Ovary (tissue), 9 donors: ENCODE data around the gene TIMM10. TPM values are rescaled to one million over a fixed set of nuclear protein-coding genes. Genes with fewer than 3 reads are reported as not detected.

Source experiments
- DNase-seq, 5 donors: peaks; one replicate each; pipeline ENCODE4 v3.0.0-alpha.2; 2019 to 2020
- H3K27ac ChIP-seq, 2 donors: fragments of 200-600 bp; one replicate each; pipeline versions ENCODE4 v1.5.1 to v1.8.0; 2019 to 2022
- H3K27me3 ChIP-seq: fragments of 200-600 bp; one replicate; pipeline ENCODE4 v1.8.0; 2022
- H3K36me3 ChIP-seq: fragments of 200-600 bp; sonication (generic); one replicate; pipeline ENCODE4 v1.5.1; 2019
- H3K4me1 ChIP-seq: one replicate; pipeline ENCODE4 v1.8.1; 2013; ENCODE audit warnings: mild to moderate bottlenecking, moderate library complexity; ENCODE audit not compliant: insufficient read depth
- H3K4me3 ChIP-seq: fragments of 200-600 bp; sonication (generic); one replicate; pipeline ENCODE4 v1.5.1; 2017
- H3K9me3 ChIP-seq, 2 donors: fragments of 200-600 bp in 1 of 2; sonication (generic) in 1 of 2; one replicate each; pipeline versions ENCODE4 v1.5.1 to v1.8.1; 2013 to 2019; ENCODE audit warnings: mild to moderate bottlenecking in 1 of 2, moderate library complexity in 1 of 2
- CTCF ChIP-seq, 3 donors: fragments of 450-650 bp in 2 of 3; fragments of 200-600 bp in 1 of 3; IDR thresholded peaks; one replicate each; pipeline versions ENCODE4 v1.5.1 to v1.8.0; 2016 to 2022; ENCODE audit warnings: antibody characterized with exemption in 3 of 3, mild to moderate bottlenecking in 1 of 3
- EP300 ChIP-seq: sonication (generic); formaldehyde crosslinking; IDR thresholded peaks from one replicate; pipeline ENCODE4 v1.6.1; 2017; ENCODE audit warnings: antibody characterized with exemption
- POLR2A ChIP-seq: fragments of 450-650 bp; IDR thresholded peaks from one replicate; pipeline ENCODE4 v1.6.1; 2017; ENCODE audit warnings: antibody characterized with exemption, mild to moderate bottlenecking, moderate library complexity
- WGBS, 3 donors: extraction: QIAGEN DNeasy Blood & Tissue Kit in 1 of 3; methylation state at CpG; one replicate each; pipeline versions ENCODE4 v1.1.5 to v1.1.7; 2013 to 2017; 5-methylcytosine and 5-hydroxymethylcytosine counted together
- intact Hi-C, 4 donors: fragments of 100-400 bp; cut with DNase I; formaldehyde crosslinking; loops; one replicate each; pipeline versions ENCODE4 v1.11.0 to v1.15.1; 2022 to 2023
- polyA plus RNA-seq, 2 donors: library from polyadenylated mRNA; stranded (reverse); fragments of 200-250 nt in 1 of 2; fragments of 350-450 nt in 1 of 2; fragmentation: Illumina TruSeq in 1 of 2; extraction: RNeasy Lipid Tissue Mini Kit (QIAGEN cat#74804) in 1 of 2; gene quantifications; one replicate each; pipeline ENCODE4 v1.2.3, GENCODE V29; 2013 to 2014
- total RNA-seq, 7 donors: library from RNA; depleted of rRNA in 2 of 7; stranded (reverse); fragments of >200 nt in 2 of 7; fragmentation: NEBNext Ultra II Directional in 3 of 7; extraction: Animal tissue kit (Norgen Biotek cat#: 25700) in 3 of 7; gene quantifications; one replicate each; pipeline versions ENCODE4 v1.1.0 to v1.2.4, GENCODE V29; 2016 to 2023
- donor health status: DM: no; HTN: no; CAD: no; lungs with moderate emphysema.
- donor health status: DM: no; HTN: no; CAD: no.
- donor health status: Bipolar disorder and iron deficiency.
- donor health status: DM: yes; HTN: yes; CAD: no.
- donor health status: DM: no; HTN: no; CAD: no.
- donor health status: DM: yes; HTN: yes; CAD: no.

TIMM10 gene
- total and polyA plus RNA-seq, 9 donors = 23.4 to 42.0 (median 36.6) TPM

- Histone ChIP-seq H3K4me3 (no peak overlapping the region), H3K27me3 (no peaks in the 10 kb centered on the region), H3K36me3 (no peaks in the 10 kb centered on the region), H3K27ac (peak overlapping the region in 1 of 2 donors; percentile 73), H3K4me1 (no peaks in the 10 kb centered on the region), H3K9me3 (no peaks in the 10 kb centered on the region)
- WGBS, 3 donors = 79 to 85% (median 82%) methylated on average over 12 of the region's 12 CpGs
- no peak for DNase-seq
- intact Hi-C loops = no loop called here
- TF ChIP-seq EP300 (no peak), CTCF (IDR thresholded peaks at IDR 0.05) (no peak), POLR2A (no peak)
Measured at GRCh38 chr11:57512646-57513451, 17.7 kb downstream of the TIMM10 start.

DNA sequence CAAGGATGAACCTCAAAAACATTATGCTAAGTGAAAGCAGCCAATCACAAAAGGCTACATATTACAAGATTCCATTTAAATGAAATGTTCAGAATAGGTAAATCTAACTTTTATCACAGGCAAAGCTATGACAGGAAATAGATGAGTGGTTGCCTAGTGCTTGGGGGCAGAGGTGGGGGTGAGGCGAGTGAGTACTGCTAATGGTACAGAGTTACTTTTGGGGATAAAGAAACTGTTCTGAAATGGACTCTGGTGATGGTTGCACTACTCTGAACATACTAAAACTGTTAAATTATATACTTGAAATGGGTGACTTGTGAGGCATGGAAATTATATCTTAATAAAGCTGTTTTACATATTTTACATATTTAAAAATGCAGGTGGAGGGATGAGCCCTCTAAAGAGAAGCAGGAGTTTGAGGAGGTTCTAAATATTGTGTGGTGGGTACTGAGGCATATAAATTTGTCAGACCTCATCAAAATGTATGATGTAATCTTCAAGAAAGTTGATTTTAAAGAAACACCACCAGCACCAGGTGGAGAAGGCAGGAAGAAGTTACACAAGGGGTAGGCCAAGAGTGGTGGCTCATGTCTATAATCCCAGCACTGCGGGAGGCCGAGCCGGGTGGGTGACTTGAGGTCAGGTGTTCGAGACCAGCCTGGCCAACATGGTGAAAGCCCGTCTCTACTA, 18.7 kb downstream of the TIMM10 start:
- 90 to 93% (median 92%) methylated on average over 6 of the region's 6 CpGs for WGBS, 3 donors
- Histone ChIP-seq H3K27me3 (no peaks in the 10 kb centered on the region), H3K4me1 (no peaks in the 10 kb centered on the region), H3K4me3 (no peak overlapping the region), H3K27ac (no peak overlapping the region), H3K9me3 (no peaks in the 10 kb centered on the region), H3K36me3 (no peaks in the 10 kb centered on the region)
- DNase-seq = no peak
- no peak for TF ChIP-seq POLR2A
- TF ChIP-seq CTCF (IDR thresholded peaks at IDR 0.05) = no peak
- no peak for TF ChIP-seq EP300
- intact Hi-C loops = no loop called here

- Histone ChIP-seq H3K9me3 (no peaks in the 10 kb centered on the region), H3K4me1 (no peaks in the 10 kb centered on the region), H3K4me3 (no peak overlapping the region), H3K27me3 (no peaks in the 10 kb centered on the region), H3K27ac (no peak overlapping the region), H3K36me3 (no peaks in the 10 kb centered on the region)
- TF ChIP-seq POLR2A = no peak
- no peak for TF ChIP-seq EP300
- TF ChIP-seq CTCF (IDR thresholded peaks at IDR 0.05) = no peak
- intact Hi-C loops = no loop called here
- DNase-seq = no peak
- WGBS, 3 donors = 80 to 87% (median 82%) methylated on average over 7 of the region's 7 CpGs
Measured at GRCh38 chr11:57508341-57509170, 22.0 kb downstream of the TIMM10 start.

DNA sequence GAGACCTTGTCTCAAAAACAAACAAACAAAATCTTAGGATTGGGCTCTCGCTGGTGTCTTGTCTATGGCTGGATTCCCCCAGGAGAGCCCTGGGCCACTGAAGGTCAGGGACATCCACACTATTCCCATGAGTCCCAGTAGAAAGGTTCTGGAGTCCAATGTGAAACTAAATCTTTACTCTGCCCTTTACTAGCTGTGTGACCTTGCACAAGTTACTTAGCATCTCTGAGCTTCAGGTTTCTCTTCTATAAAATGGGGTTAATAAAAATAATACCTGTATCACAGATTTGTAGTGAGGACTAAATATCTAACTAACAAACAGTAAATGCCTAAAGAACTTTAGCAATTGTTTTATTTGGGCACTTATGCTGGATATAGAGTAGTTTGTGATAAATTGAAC, 24.0 kb downstream of the TIMM10 start:
- intact Hi-C loops = no loop called here
- Histone ChIP-seq H3K27me3 (no peaks in the 10 kb centered on the region), H3K27ac (no peak overlapping the region), H3K4me1 (no peaks in the 10 kb centered on the region), H3K4me3 (no peak overlapping the region), H3K9me3 (no peaks in the 10 kb centered on the region), H3K36me3 (no peaks in the 10 kb centered on the region)
- DNase-seq = no peak
- no peak for TF ChIP-seq EP300
- no peak for TF ChIP-seq CTCF (IDR thresholded peaks at IDR 0.05)
- no peak for TF ChIP-seq POLR2A
- WGBS, 3 donors = 86 to 100% (median 89%) methylated on average over 1 of the region's 1 CpG
